BE2C (cell line): ENCODE measurements around the gene NUP188.
A peak's percentile ranks its signal among the peaks of the same experiment; 100 is the strongest.

Source experiments
- DNase-seq: peaks from one replicate; pipeline ENCODE4 v3.0.0-alpha.2; 2020
- H3K27me3 ChIP-seq: fragments of 250-450 bp; sonication (Bioruptor Pico); 2 replicates; pipeline ENCODE4 v1.5.1; 2020; ENCODE audit warnings: mild to moderate bottlenecking
- H3K36me3 ChIP-seq: fragments of 250-450 bp; sonication (Bioruptor Pico); 2 replicates; pipeline ENCODE4 v1.5.1; 2020; ENCODE audit warnings: mild to moderate bottlenecking
- H3K4me1 ChIP-seq: fragments of 250-450 bp; sonication (Bioruptor Pico); 2 replicates; pipeline ENCODE4 v1.5.1; 2020
- H3K4me3 ChIP-seq: 2 replicates; pipeline ENCODE4 v1.5.1; 2011; ENCODE audit warnings: low read depth, low read length
- H3K9me3 ChIP-seq: fragments of 250-450 bp; sonication (Bioruptor Pico); 2 replicates; pipeline ENCODE4 v1.5.1; 2020
- TF ChIP-seq, protein P1 (sequence below): IDR thresholded peaks from 2 replicates; pipeline ENCODE4 v1.5.1; 2012; ENCODE audit warnings: mild to moderate bottlenecking, low read depth, low read length

The NUP188 gene

GRCh38 chr9:129013674-129014073, 66.2 kb downstream of the NUP188 start:
- Histone ChIP-seq H3K4me3 (no peak overlapping the region), H3K4me1 (peaks cover 5% of the 10 kb centered on the region), H3K9me3 (no peaks in the 10 kb centered on the region), H3K27me3 (no peaks in the 10 kb centered on the region), H3K36me3 (peaks cover 34% of the 10 kb centered on the region)
- DNase-seq = no peak
- TF ChIP-seq, protein P1, sequence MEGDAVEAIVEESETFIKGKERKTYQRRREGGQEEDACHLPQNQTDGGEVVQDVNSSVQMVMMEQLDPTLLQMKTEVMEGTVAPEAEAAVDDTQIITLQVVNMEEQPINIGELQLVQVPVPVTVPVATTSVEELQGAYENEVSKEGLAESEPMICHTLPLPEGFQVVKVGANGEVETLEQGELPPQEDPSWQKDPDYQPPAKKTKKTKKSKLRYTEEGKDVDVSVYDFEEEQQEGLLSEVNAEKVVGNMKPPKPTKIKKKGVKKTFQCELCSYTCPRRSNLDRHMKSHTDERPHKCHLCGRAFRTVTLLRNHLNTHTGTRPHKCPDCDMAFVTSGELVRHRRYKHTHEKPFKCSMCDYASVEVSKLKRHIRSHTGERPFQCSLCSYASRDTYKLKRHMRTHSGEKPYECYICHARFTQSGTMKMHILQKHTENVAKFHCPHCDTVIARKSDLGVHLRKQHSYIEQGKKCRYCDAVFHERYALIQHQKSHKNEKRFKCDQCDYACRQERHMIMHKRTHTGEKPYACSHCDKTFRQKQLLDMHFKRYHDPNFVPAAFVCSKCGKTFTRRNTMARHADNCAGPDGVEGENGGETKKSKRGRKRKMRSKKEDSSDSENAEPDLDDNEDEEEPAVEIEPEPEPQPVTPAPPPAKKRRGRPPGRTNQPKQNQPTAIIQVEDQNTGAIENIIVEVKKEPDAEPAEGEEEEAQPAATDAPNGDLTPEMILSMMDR = no peak

DNA sequence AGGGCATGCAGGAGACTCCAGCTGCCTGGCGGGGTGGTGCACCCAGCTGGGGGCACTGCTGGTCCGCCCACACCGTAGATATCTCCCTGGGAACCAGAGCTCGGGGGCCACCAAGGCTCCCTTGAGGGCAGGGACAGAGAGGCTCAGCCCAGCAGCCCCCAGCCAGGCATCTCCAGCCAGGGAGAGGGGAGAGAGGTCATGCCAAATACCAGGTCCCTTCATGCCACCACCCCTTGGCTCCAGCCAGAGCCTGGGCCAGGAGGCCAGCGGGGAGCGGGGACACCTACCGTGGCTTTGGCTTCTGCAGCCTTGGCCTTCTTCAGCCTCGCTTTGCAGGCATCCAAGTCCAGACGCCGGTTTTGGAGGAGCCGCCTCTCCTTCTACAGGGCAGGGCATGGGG, 66.6 kb downstream of the NUP188 start:
- peaks cover 37% of the 10 kb centered on the region for H3K36me3 ChIP-seq
- no peak overlapping the region for H3K4me3 ChIP-seq
- DNase-seq = no peak
- H3K27me3 ChIP-seq = no peaks in the 10 kb centered on the region
- H3K4me1 ChIP-seq = peaks cover 4% of the 10 kb centered on the region; the same call in 1 of the 2 replicates
- H3K9me3 ChIP-seq = no peaks in the 10 kb centered on the region
- TF ChIP-seq, protein P1 = no peak

DNA sequence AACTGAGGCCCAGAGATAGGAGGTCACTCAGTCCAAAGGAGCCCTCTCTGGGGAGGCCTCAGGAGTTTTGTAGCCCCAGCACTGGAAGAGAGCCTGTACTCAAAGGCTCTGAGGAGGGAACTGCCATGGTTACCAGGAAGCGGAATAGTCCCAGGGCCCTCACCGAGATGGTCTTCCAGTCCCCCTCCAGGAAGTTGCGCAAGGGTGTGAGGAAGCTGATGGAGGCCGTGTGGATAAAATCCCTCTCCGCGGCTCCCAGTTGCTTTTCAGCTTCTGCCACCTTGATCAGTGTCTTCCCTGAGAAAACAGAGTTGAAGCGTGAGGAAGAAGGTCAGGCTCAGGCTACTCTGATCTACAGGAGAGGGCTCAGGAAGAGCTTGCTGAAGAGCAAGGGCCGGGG, 67.1 kb downstream of the NUP188 start:
- Histone ChIP-seq H3K9me3 (no peaks in the 10 kb centered on the region), H3K36me3 (peaks cover 39% of the 10 kb centered on the region), H3K4me3 (no peak overlapping the region), H3K4me1 (peaks cover 4% of the 10 kb centered on the region; the same call in 1 of the 2 replicates), H3K27me3 (no peaks in the 10 kb centered on the region)
- TF ChIP-seq, protein P1 = no peak
- no peak for DNase-seq

GRCh38 chr9:129021091-129021490, 73.6 kb downstream of the NUP188 start:
- DNase-seq = no peak
- TF ChIP-seq, protein P1 = no peak
- Histone ChIP-seq H3K9me3 (no peaks in the 10 kb centered on the region), H3K4me1 (peaks cover 16% of the 10 kb centered on the region), H3K4me3 (no peak overlapping the region), H3K27me3 (no peaks in the 10 kb centered on the region), H3K36me3 (0 out of 2 replicates have a peak, but pooled peaks cover 5% of the 10 kb centered on the region)

DNA sequence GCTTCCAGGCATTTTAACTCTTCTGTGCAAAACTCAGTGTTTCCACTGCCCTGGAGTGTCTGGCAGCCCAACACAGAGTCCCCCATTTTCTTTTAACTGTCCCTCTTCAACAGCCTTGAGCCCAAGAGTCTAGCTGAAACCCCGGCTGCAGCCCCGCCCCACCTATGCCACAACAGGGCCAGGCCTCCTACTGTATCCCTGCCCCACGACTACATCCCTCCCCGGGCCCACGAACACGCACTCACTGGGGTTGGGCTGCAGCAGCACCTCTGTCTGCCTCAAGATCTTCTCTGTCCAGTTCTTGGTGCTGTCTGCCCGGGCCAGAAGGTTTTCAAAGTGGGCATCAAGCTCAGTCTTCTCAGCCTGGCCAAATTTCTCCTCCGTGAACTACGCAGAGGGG, 74.5 kb downstream of the NUP188 start:
- H3K4me1 ChIP-seq = peaks cover 17% of the 10 kb centered on the region
- no peaks in the 10 kb centered on the region for H3K27me3 ChIP-seq
- H3K4me3 ChIP-seq = no peak overlapping the region
- TF ChIP-seq, protein P1 = no peak
- no peak for DNase-seq
- no peaks in the 10 kb centered on the region for H3K9me3 ChIP-seq
- 0 out of 2 replicates have a peak, but pooled peaks cover 5% of the 10 kb centered on the region for H3K36me3 ChIP-seq

DNA sequence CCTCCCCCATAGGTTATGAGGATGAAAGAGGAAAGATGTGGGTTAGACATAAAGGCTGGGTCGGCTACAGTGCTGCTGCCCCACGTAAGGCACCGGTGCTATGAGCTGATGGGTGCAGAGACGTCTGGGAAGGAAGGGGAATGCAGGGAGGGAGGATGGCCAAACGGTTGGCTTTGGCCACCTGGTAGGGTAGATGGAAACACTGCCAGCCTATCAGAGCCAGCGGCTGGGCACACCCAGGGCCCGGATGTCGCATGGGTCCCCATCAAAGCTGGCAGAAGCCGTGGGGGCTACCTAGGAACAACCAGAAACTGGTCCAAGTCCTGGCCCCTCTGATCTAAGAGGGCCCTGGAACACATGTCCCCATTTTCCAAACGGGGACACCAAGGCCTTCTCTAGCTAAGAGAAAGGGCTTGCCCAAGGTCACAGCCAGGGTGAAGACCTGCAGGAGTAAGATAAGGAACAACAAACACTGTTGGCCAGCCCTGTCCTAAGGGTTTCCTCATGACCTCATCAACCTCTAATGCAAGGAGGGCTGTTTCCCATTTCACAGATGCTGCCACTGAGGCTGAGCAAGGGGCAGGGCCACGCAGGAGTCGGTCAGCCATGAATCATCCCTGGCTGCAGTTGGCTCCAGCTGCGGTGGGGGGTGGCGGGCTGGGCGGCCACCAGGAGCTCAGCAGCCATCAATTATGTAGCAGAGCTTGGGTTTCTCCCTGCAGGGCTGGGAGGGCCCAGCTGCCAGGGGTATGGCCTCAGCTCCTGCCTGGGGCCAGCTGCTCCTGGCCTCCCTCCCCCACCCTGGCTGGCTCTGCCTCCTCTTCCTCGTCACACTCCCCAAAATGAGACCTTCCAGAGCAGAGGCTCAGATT, 75.8 kb downstream of the NUP188 start:
- Histone ChIP-seq H3K36me3 (0 out of 2 replicates have a peak, but pooled peaks cover 5% of the 10 kb centered on the region), H3K27me3 (no peaks in the 10 kb centered on the region), H3K9me3 (no peaks in the 10 kb centered on the region), H3K4me3 (0 out of 2 replicates have a peak overlapping the region, but pooled peaks have one; percentile 11), H3K4me1 (peaks cover 17% of the 10 kb centered on the region)
- DNase-seq = peak; percentile 93
- TF ChIP-seq, protein P1 = no peak
